ENCODE measurements around the gene VIPR2.

GRCh38 chr7:159084069-159084801 lies 60.4 kb downstream of the VIPR2 start:
- TF ChIP-seq EZH2 (IDR thresholded peaks at IDR 0.05; ENCODE audit: borderline replicate concordance, low read depth, low read length, poor library complexity, severe bottlenecking) = no peak
- no peak for TF ChIP-seq CTCF (conservative IDR thresholded peaks at IDR 0.05; ENCODE audit: low read depth, low read length)
